GM18868 (cell line): ENCODE data around the gene MROH7.

ENCODE experiments used
- ATAC-seq: cut with Tn5 transposase; IDR thresholded peaks from one replicate; pipeline ENCODE4 v1.9.1; 2021; ENCODE audit warnings: mild to moderate bottlenecking, moderate library complexity; ENCODE audit not compliant: unreplicated experiment

The MROH7 gene

DNA sequence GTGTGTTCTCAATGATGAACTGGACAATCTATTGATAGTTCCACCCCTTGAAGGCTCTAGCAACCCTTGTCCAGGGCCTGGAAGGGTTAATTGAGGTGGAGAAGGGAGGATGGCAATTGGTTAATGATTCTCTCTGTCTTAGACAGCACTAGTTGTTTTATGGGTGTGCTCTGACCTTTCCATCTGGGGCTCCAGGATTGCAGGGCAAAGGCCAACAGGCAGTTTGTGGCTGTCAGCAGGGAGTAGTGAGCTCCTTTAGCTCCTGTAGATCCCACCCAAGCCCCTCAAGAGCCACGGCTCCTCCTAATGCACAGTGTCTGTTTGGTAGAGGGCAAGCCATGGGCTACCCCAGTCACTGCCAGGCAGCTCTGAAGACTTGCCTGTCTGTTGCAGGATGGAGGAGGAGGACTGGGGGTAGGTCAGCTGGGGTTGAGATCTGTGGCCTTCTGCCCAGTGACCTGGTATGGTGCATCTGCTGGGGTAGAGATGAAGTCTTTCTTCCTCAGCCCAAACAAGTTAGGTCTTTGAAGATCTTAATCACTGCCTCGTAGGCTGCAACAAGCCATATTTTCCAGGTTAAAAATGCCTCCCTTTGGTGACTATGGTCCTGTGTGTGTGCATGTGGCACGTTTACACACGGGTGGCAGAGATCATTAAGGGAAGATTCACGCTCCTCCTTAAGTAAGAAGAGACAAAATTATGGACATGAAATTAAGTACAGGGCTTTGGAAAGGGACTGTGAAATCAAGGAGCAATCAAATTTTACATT lies 7.7 kb downstream of the MROH7 start:
- no peak for ATAC-seq

DNA sequence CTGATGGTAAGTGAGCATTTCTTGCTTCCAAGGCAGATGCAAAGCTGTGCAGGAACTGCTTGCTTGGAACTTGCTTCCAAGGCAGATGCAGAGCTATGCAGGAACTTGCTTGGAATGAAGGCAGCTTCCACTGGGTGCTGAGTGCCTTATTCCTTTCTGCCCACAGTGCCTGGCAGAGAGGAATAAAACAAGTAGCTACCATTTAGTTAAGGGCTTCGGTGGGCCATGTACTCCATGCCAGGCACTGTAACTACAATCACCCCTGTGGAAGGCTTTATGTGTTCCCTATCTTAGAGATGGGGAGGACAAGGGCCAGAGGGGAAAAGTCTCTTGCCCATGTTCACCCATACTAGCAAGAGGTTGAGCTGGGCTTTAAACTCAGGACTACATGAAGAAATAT lies 8.3 kb downstream of the MROH7 start:
- ATAC-seq: no peak

DNA sequence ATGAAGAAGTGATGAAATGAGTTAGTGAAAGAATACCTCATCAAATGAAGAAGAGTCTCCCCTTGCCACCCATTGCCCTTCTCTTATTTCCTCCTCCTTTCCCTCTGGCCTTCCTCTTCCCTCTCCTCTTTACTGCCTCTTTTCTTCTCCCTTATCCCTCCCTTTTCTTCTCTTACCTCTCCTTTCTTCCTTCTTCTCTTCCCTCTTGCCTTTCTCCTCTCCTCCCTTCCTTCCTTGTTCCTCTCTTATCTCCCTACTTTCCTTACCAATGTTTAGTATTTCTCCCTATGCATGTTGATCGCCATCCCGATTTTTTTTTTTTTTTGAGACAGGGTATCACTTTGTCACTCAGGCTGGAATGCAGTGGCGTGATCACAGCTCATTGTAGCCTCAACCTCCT lies 8.8 kb downstream of the MROH7 start:
- no peak for ATAC-seq

DNA sequence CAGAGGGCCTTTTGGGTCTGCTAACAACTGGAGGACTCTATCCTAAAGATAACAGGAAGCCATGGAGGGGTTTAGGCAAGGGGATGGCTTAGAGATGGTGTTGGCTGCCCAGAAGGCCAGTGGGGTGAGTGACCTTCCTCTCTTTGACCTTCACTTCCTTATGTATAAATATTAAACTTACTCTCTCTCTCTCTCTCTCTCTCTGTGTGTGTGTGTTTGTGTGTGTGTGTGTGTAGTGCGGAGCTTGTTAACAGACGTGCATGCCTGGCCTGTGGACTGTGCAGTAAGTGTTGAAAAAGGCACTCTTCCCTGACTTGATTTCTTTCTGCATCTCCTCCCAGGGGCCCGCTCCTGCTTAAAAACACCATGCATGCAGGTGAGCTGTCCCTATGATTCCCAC lies 10.0 kb downstream of the MROH7 start:
- ATAC-seq: no peak

DNA sequence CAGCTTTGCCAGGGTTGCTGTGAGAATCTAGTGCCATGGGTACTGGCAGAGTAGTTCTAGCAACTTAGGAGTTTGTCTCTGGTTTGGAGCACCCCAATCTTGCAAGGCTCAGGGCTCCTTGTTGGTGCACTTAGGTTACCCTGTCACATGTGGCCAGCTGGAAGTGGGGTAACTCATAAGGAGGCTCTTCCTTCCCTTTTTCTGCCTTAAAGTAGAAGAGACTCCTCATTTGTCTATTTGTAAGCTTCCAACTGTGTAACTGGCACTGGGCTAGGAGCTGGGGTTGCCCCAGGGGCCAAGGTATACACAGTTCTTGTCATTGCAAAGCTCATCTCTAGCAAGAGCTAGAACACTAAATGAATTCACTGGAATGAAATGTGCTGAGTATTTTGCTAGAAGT lies 10.6 kb downstream of the MROH7 start:
- no peak for ATAC-seq

DNA sequence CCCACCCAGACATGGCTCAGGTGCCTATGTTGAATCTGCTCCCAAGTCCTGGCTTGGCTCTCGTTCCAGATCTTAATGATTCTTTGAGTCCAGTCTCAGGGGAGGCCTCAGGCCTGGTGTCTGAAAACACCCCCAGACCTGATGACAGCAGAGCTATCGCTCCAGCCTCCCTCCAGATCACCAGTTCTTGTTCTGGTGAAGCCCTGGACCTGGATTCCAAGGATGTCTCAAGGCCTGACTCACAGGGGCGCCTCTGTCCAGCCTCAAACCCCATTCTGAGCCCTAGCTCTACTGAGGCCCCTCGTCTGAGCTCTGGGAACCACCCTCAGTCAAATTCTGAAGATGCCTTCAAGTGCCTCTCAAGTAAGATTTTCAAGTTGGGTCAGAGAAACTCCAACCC lies 11.4 kb downstream of the MROH7 start:
- ATAC-seq: no peak

DNA sequence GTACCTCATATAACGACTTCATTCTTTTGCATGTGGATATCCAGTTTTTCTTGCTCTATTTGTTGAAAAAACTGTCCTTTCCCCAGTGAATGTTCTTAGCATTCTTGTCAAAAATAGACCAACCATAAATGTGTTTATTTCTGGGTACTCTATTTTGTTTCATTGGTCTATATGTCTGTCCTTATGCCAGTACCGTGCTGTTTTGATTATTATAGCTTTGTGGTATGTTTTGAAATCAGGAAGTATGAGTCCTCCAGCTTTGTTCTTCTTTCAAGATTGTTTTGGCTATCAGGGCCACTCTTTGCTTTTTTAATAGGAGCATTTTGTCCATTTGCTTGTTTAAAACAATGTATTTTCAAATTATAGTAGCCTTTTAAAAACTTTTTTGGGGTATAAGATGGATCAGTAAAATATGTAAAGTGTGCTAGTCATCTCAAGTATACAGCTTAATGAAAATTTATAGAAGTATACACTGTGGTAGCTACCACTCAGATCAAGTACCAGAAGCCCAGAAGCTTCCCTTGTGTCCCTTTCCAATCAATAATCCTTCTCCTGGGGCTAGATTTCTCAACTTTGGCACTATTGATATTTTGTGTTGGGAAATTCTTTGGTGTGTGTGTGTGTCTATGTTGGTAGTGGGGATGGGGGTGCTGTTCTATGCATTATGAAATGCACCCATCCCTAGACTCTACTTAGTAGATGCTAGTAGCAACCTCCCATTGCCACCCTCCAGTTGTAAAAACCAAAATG lies 16.8 kb downstream of the MROH7 start:
- ATAC-seq: no peak

DNA sequence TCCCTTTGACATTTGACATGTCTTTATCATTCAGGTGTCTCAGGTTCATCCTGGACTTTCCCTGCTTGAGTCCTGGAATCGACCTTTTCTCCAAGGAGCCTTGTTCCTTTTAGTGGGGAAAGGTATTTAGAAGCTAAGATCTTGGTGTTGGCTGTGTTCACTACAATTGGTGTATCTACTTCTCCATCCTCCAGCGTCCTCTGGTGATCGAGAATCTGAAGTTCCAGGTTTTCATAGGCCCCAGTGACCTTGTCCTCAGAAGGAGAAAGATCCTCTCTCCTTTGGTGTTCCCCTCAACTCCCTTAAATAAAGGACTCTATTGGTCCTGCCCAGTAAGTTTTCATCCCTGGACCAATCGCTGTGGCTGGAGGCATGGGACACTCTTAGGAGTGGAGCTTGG lies 22.1 kb downstream of the MROH7 start:
- ATAC-seq: no peak

DNA sequence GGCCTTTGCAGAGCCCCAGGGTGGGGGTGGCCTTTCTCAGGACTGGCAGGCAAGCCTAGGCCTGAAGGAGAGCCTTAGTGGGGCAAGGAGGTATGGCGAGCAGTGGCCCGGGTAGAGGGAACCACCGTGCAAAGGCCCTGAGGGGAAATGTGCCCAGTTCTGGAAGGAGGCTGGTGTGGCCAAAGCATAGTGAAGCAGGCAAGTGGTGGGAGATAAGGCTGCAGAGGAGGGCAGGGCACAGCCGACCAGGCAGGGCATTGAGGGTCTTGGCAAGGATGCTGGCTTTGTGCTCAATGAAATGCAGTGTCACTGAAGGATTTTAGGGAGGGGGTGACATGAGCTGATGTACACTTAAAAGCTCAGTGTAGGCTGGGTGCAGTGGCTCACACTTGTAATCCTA lies 22.8 kb downstream of the MROH7 start:
- ATAC-seq: no peak

DNA sequence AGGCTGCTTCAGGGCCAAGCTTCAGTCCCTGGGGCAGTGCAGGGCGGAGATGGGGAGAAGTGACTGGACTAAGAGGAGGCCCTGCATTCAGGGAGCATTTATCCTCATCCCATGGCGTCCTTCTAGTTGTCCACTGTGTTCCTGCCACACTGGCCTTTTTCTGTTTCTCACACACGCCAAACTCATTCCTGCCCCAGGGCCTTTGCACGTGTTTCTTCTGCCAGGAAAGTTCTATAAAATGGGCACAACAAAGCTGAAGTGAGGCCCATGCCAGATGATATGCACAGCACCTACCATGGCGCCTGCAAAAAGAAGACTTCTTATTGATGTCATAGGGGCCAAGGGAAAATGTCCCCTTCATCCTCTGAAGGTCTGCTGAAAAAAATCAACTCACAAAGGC lies 24.3 kb downstream of the MROH7 start:
- ATAC-seq: no peak

DNA sequence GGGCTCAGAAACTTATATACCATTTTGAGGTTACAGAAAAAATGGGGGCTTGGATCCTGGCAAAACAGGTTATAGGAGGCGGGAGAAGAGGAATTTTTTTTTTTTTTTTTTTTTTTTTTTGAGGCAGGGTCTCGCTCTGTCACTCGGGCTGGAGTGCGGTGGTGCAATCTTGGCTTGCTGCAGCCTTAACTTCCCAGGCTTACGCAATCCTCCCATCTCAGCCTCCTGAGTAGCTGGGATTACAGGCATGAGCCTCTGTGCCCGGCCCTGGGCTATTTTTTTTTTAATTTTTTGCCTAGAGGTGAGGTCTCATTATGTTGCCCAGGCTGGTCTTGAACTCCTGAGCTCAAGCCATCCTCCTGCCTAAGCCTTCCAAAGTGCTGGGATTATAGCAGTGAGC lies 24.7 kb downstream of the MROH7 start:
- no peak for ATAC-seq

DNA sequence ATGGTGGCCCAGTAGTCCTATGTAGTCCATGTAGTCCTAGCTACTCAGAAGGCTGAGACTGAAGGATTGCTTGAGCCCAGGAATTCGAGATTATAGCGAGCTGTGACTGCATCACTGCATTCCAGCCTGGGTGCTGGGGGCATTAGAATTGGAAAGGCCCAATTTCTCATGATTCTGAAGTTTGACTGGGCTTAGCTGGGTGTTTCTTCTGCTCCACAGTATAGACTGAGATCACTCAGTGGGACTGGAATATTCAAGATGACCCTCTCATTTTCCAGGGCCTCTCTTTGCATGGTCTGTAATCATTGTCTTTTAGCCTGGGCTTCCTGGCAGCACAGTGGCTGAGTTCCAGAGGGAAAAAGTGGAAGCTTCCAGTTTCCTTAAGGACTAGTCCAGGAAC lies 26.2 kb downstream of the MROH7 start:
- no peak for ATAC-seq

DNA sequence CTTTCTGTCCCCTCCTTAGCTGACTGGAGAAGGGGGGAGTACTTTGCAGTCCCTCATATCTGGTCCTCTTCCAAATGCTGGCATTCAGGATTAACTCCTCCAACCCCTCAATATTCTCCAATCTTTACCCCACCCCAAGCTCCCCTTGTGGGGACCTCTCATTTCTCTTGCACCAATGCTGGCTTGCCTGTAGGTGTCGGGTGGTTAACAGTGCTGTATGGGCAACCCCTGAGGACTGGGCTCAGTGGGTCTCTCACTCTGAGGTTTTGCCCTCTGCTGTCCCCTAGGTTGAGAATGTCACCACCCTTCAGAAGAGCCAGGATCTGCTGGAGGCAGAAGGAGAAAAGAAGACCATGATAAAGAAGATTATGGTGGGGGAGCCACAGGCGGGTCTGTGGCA lies 27.0 kb downstream of the MROH7 start:
- no peak for ATAC-seq

DNA sequence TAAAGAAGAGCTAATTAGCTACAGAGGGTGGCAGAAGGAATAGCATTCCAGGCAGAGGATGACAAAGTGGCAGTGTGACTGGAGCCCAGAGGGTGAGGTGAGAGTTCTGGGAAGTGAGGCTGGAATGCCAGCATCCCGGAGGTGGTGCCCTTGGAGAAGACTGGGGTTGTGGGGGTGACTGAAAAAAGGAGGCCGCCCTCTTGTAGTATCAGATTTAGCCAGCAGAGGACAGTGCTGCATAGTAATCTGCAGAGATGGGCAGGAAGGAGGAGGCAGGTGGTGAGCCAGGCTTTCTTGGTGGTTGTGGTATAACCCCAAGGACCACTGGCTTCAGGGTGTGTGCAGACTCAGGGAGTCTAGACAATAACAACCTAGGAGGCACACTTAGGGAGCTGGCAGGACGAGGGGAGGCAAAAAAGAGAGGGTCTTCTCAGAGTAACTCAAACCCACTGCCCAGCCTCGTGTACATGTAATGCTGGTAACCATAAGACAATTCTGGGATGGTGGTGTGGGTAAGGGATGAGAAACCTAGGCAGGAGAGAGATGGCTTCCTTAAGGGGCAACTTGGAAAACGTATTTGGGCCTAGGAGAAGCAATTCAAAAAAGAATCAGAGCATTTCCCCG lies 30.5 kb downstream of the MROH7 start:
- ATAC-seq: peak; percentile 61

DNA sequence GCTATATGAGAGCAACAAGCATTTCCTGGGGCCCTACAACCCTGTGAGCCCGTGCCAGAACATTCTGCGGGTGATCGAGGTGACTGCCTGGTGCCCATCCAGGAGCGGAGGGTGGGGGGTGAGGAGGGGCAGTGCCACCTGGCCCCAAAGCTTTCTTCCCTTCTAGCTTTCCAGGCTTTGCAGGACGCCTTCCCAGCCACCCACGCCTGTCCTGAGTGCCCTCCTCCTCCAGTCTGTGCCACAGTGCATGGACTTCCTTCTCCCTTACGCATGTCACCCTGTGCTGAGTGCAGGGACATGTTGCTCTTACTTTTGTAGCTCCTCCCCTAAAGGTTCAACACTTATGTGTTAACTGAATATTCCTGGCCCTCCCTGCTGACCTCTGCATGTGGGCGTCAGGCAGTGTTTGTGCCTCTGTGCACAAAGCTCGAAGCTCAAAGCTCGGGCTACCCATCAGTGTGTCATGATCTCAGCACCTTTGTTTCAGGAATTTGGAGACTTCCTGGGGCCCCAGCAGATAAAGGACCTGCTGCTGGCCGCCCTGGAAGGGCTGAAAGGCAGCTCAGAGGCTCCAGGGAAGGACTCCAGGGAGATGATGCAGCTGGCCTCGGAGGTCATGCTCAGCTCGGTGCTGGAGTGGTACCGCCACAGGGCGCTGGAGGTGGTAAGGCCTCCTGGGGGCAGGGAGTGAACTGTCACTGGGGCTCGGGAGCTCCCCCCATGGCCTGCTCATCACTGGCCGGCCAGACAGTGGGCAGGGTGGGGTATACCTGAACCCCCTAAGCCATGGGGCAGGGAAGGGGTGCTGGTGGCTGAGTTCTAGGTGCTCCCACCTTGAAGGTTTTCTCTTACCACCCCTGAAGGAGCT lies 37.4 kb downstream of the MROH7 start:
- no peak for ATAC-seq

DNA sequence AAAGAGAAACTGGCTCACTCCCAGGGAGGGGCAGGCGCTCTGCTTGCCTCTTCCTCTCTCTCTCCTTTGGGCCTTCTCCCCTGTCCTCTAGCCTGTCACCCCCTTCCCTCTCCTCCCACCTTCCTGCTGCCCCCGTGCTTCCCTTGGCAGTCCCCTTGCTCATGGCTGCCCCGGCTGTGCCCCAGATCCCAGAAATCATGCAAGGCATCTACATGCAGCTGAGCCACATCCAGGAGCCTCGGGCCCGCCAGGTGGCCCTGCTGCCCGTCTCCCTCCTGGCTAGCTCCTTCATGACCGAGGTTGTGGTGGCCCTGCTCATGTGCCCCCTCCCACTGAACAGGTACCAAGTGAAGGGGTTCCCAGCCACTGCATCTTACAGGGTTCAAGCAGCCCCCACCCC lies 38.1 kb downstream of the MROH7 start:
- ATAC-seq: no peak

DNA sequence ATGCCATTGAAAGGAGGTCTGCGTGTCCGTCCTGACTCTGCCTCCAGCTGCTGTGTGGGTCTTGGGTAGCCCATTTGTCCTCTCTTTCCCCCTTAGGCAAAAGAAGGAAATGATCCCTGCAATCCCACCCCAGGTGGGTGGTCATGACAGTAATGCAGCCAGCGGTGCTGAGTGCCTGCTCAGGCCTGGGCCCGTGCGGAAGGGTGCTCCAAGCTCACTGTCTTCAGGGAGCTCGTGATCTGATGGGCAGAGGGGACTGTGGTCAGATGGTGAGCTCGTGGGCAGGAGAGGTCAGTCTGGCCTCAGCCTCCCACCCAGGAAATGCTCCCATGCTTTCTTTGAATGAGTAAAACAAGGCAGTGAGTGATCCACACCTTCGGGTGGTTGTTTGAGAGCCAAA lies 38.8 kb downstream of the MROH7 start:
- ATAC-seq: no peak

DNA sequence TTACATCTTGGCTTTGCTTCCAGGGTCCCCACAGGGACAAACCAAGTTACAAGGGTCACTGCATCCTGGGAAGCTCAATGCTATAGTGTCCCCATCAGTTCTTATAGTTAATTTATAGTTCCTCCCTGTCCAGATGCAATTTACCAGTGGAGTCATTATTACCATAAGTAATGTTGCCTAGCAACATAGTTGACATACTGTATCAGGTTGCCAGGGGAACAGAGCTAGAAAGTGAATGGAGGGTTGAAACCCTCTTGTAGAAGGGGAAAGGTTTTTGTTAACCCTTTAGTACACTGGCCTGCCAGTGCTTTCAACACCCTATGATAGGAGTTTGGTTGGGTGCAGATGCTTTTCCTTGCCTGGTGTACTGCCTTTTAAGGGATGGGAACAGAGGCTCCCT lies 39.8 kb downstream of the MROH7 start:
- ATAC-seq: no peak

DNA sequence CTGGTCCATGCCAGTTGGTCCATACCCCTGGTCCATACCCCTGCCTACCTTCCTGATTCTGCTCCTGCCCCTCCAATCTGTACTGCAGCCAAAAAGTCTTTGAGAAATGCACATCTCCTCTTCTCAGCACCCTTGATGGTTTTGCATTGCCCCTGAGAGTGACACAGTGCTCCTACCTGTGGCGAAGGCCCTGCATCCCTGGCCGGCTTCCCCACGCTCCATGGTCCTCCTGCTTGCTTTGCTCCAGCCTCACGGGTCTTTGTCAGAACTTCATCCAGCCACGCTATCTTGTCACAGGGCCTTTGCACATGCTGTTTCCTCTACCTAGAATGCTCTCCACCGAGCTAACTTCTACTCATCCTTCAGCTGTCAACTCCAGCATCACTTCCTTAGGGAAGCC lies 41.9 kb downstream of the MROH7 start:
- ATAC-seq: no peak

DNA sequence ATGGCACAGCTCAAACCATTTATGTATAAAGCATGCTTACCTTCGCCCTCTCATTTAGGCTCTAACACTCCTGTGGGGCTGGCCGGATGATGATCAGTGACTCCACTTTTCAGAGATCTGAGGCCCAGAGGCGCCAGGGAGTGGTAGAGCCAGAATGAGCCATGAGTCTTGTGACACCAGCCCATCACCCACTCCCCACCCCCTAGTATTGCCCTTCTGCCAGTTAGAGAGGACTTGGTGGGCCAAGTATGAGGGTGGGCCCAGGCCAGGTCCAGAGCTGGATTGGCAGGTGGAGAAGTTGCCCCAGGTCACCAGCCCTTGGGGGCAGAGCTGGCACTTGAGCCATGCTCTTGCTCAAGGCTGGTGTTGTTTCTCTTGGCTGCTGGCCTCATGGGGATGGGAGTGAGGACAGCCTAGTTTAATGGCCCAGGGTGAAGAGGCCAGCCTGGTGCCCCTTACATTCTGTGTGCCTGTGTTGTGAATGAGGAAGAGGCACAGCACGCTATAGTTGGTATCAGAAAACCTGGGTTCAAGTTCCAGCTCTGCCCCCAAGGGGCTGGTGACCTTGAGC lies 43.8 kb downstream of the MROH7 start:
- ATAC-seq: no peak

DNA sequence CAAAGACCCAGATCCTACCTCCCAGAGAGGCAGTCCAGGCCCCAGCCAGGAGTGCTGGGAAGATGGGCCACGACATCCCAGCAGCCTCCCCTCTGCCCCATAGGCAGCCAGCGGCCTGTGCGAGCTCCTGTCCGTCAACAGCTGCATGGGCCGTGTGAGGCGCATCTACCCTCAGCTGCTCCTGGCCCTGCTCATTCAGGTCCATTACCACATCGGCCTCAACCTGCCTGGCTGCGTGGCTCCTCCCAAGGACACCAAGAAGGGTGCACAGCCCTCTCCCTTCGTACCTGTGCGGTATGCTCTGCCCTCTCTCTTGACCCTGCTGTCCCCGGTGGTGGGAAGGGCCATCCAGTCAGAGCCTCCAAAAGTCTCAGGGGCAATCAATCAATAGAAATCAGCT lies 44.6 kb downstream of the MROH7 start:
- no peak for ATAC-seq
